Spleen (tissue), 7 donors: Measurements from ENCODE around the gene SPOCK3.

ENCODE experiments used
- CTCF ChIP-seq, 11 experiments: fragments of 200-600 bp in 7 of 11; fragments of 450-650 bp in 4 of 11; sonication (generic) in 4 of 11; IDR thresholded peaks in 8 of 11; conservative IDR thresholded peaks in 3 of 11; 1 replicate in 7 of 11; 2 replicates in 4 of 11; pipeline versions ENCODE4 v1.4.0 to v1.8.0; 2016 to 2021; ENCODE audit warnings: antibody characterized with exemption in 11 of 11, inconsistent platforms in 4 of 11, mild to moderate bottlenecking in 1 of 11
- POLR2A ChIP-seq, 3 donors: fragments of 450-650 bp; IDR thresholded peaks; one replicate each; pipeline ENCODE4 v1.5.1; 2017; ENCODE audit warnings: antibody characterized with exemption in 3 of 3, mild to moderate bottlenecking in 1 of 3
- POLR2AphosphoS5 ChIP-seq, 3 donors: sonication (generic); formaldehyde crosslinking; IDR thresholded peaks; one replicate each; pipeline ENCODE4 v1.5.1; 2017; ENCODE audit warnings: antibody characterized with exemption in 3 of 3
- donor health status: DM: no; HTN: no; CAD: no; lungs with moderate emphysema.
- donor health status: DM: no; HTN: no; CAD: no.
- donor health status: DM: no; HTN: no; CAD: no.

- TF ChIP-seq CTCF (IDR thresholded peaks at IDR 0.05 in 8 of 11, conservative IDR thresholded peaks at IDR 0.05 in 3 of 11) (no peak), POLR2A (IDR thresholded peaks at IDR 0.05) (no peak), POLR2AphosphoS5 (IDR thresholded peaks at IDR 0.05) (no peak)
Measured at GRCh38 chr4:167052631-167053091, 181.6 kb downstream of the SPOCK3 start.
